ENCODE data around the gene PPP2CA. TPM values are rescaled to one million over a fixed set of nuclear protein-coding genes. Genes with fewer than 3 reads are reported as not detected.
A peak's percentile ranks its signal among the peaks of the same experiment; 100 is the strongest.

Gene PPP2CA
- total RNA-seq, 1 donor from 2014 or later = 193 TPM

GRCh38 chr5:134195666-134196065 is 30.2 kb downstream of the PPP2CA start:
- Mint-ChIP-seq H3K36me3 (ENCODE audit: unreplicated experiment) (no peaks in the 10 kb centered on the region), H3K4me1 (ENCODE audit: low read depth, unreplicated experiment) (no peaks in the 10 kb centered on the region), H3K9me3 (ENCODE audit: unreplicated experiment) (no peaks in the 10 kb centered on the region), H3K27me3 (ENCODE audit: unreplicated experiment) (peaks cover 2% of the 10 kb centered on the region), H3K27ac (ENCODE audit: unreplicated experiment) (no peak overlapping the region), H3K4me3 (ENCODE audit: unreplicated experiment) (no peak overlapping the region)
- DNase-seq = no peak
- TF ChIP-seq CTCF (IDR thresholded peaks at IDR 0.05; ENCODE audit: partially characterized antibody, unreplicated experiment) = no peak

GRCh38 chr5:134189031-134189430 is 36.8 kb downstream of the PPP2CA start:
- H3K27ac Mint-ChIP-seq (ENCODE audit: unreplicated experiment) = no peak overlapping the region
- no peaks in the 10 kb centered on the region for H3K36me3 Mint-ChIP-seq (ENCODE audit: unreplicated experiment)
- H3K27me3 Mint-ChIP-seq (ENCODE audit: unreplicated experiment) = peaks cover 4% of the 10 kb centered on the region
- H3K4me1 Mint-ChIP-seq (ENCODE audit: low read depth, unreplicated experiment) = no peaks in the 10 kb centered on the region
- DNase-seq = no peak
- TF ChIP-seq CTCF (IDR thresholded peaks at IDR 0.05; ENCODE audit: partially characterized antibody, unreplicated experiment) = no peak
- peaks cover 4% of the 10 kb centered on the region for H3K9me3 Mint-ChIP-seq (ENCODE audit: unreplicated experiment)
- H3K4me3 Mint-ChIP-seq (ENCODE audit: unreplicated experiment) = no peak overlapping the region

GRCh38 chr5:134188092-134188491 is 37.8 kb downstream of the PPP2CA start:
- Mint-ChIP-seq H3K36me3 (ENCODE audit: unreplicated experiment) (no peaks in the 10 kb centered on the region), H3K4me3 (ENCODE audit: unreplicated experiment) (no peak overlapping the region), H3K9me3 (ENCODE audit: unreplicated experiment) (peaks cover 4% of the 10 kb centered on the region), H3K27me3 (ENCODE audit: unreplicated experiment) (peaks cover 4% of the 10 kb centered on the region), H3K27ac (ENCODE audit: unreplicated experiment) (no peak overlapping the region), H3K4me1 (ENCODE audit: low read depth, unreplicated experiment) (no peaks in the 10 kb centered on the region)
- DNase-seq = no peak
- TF ChIP-seq CTCF (IDR thresholded peaks at IDR 0.05; ENCODE audit: partially characterized antibody, unreplicated experiment) = no peak

GRCh38 chr5:134184155-134185135 is 41.4 kb downstream of the PPP2CA start:
- H3K9me3 Mint-ChIP-seq (ENCODE audit: unreplicated experiment) = peaks cover 4% of the 10 kb centered on the region
- no peak overlapping the region for H3K4me3 Mint-ChIP-seq (ENCODE audit: unreplicated experiment)
- H3K36me3 Mint-ChIP-seq (ENCODE audit: unreplicated experiment) = no peaks in the 10 kb centered on the region
- no peak overlapping the region for H3K27ac Mint-ChIP-seq (ENCODE audit: unreplicated experiment)
- peak; percentile 83 for TF ChIP-seq CTCF (IDR thresholded peaks at IDR 0.05; ENCODE audit: partially characterized antibody, unreplicated experiment)
- no peaks in the 10 kb centered on the region for H3K4me1 Mint-ChIP-seq (ENCODE audit: low read depth, unreplicated experiment)
- DNase-seq = peak; percentile 80
- peaks cover 1% of the 10 kb centered on the region for H3K27me3 Mint-ChIP-seq (ENCODE audit: unreplicated experiment)

GRCh38 chr5:134183481-134183880 is 42.4 kb downstream of the PPP2CA start:
- no peaks in the 10 kb centered on the region for H3K36me3 Mint-ChIP-seq (ENCODE audit: unreplicated experiment)
- no peak for DNase-seq

More at GRCh38 chr5:134183481-134183880, 42.4 kb downstream of the PPP2CA start:
- no peak for TF ChIP-seq CTCF (IDR thresholded peaks at IDR 0.05; ENCODE audit: partially characterized antibody, unreplicated experiment)
- no peaks in the 10 kb centered on the region for H3K4me1 Mint-ChIP-seq (ENCODE audit: low read depth, unreplicated experiment)
- peaks cover 4% of the 10 kb centered on the region for H3K9me3 Mint-ChIP-seq (ENCODE audit: unreplicated experiment)
- H3K27me3 Mint-ChIP-seq (ENCODE audit: unreplicated experiment) = peaks cover 1% of the 10 kb centered on the region
- no peak overlapping the region for H3K27ac Mint-ChIP-seq (ENCODE audit: unreplicated experiment)
- no peak overlapping the region for H3K4me3 Mint-ChIP-seq (ENCODE audit: unreplicated experiment)

Measured in glutamatergic neuron (in vitro differentiated cells).